HEK293 (cell line): ENCODE measurements around the gene ZNF24.

Experiments used
- CTCF ChIP-seq: fragments of 450-650 bp; formaldehyde crosslinking; IDR thresholded peaks from 2 replicates; pipeline ENCODE4 v1.5.1; 2016; ENCODE audit warnings: missing biosample characterization, missing genetic modification characterization
- EGR2 ChIP-seq: fragments of 450-650 bp; formaldehyde crosslinking; IDR thresholded peaks from 2 replicates; pipeline ENCODE4 v1.5.1; 2016; ENCODE audit warnings: low read depth, missing biosample characterization, missing genetic modification characterization
- PRDM1 ChIP-seq: fragments of 450-650 bp; formaldehyde crosslinking; IDR thresholded peaks from 2 replicates; pipeline ENCODE4; 2016; ENCODE audit warnings: missing biosample characterization, missing genetic modification characterization
- TRIM28 ChIP-seq: IDR thresholded peaks from 2 replicates; pipeline ENCODE4 v1.6.1; 2011; ENCODE audit warnings: low read length, control low read depth, borderline replicate concordance
- ZNF239 ChIP-seq: fragments of 450-650 bp; formaldehyde crosslinking; IDR thresholded peaks from 2 replicates; pipeline ENCODE4 v1.5.1; 2016; ENCODE audit warnings: missing biosample characterization, missing genetic modification characterization
- ZNF510 ChIP-seq: fragments of 450-650 bp; formaldehyde crosslinking; IDR thresholded peaks from 2 replicates; pipeline ENCODE4 v1.5.1; 2018; ENCODE audit warnings: mild to moderate bottlenecking, missing genetic modification characterization, missing biosample characterization; ENCODE audit not compliant: insufficient replicate concordance
- ZNF521 ChIP-seq: fragments of 450-650 bp; formaldehyde crosslinking; IDR thresholded peaks from 2 replicates; pipeline ENCODE4 v1.5.1; 2017; ENCODE audit warnings: missing biosample characterization, mild to moderate bottlenecking, missing genetic modification characterization
- ZNF558 ChIP-seq: fragments of 450-650 bp; formaldehyde crosslinking; IDR thresholded peaks from 2 replicates; pipeline ENCODE4 v1.5.1; 2016; ENCODE audit warnings: missing biosample characterization, missing genetic modification characterization
- ZNF560 ChIP-seq: fragments of 450-650 bp; formaldehyde crosslinking; IDR thresholded peaks from 2 replicates; pipeline ENCODE4 v1.5.1; 2017; ENCODE audit warnings: missing biosample characterization, missing genetic modification characterization, borderline replicate concordance
- ZNF585B ChIP-seq: fragments of 450-650 bp; formaldehyde crosslinking; IDR thresholded peaks from 2 replicates; pipeline ENCODE4 v1.5.1; 2016; ENCODE audit warnings: missing biosample characterization, missing genetic modification characterization
- ZNF645 ChIP-seq: fragments of 450-650 bp; formaldehyde crosslinking; IDR thresholded peaks from 2 replicates; pipeline ENCODE4; 2016; ENCODE audit warnings: missing biosample characterization, missing genetic modification characterization
- ZSCAN30 ChIP-seq: fragments of 450-650 bp; IDR thresholded peaks from 2 replicates; pipeline ENCODE4 v1.5.1; 2018; ENCODE audit warnings: missing biosample characterization, mild to moderate bottlenecking, missing genetic modification characterization, moderate library complexity
- ZXDB ChIP-seq: fragments of 450-650 bp; formaldehyde crosslinking; IDR thresholded peaks from 2 replicates; pipeline ENCODE4 v1.5.1; 2016; ENCODE audit warnings: missing biosample characterization, missing genetic modification characterization
- TF ChIP-seq, protein P1 (sequence below): fragments of 450-650 bp; formaldehyde crosslinking; IDR thresholded peaks from 2 replicates; pipeline ENCODE4 v1.5.1; 2016; ENCODE audit warnings: missing biosample characterization, missing genetic modification characterization, borderline replicate concordance
- TF ChIP-seq, protein P2 (sequence below): fragments of 450-650 bp; IDR thresholded peaks from 2 replicates; pipeline ENCODE4 v1.5.1; 2018; ENCODE audit warnings: missing biosample characterization, mild to moderate bottlenecking, missing genetic modification characterization
- TF ChIP-seq, protein P3 (sequence below): fragments of 450-650 bp; formaldehyde crosslinking; IDR thresholded peaks from 2 replicates; pipeline ENCODE4 v1.5.1; 2016; ENCODE audit warnings: missing biosample characterization, missing genetic modification characterization
- TF ChIP-seq, protein P4 (sequence below): fragments of 450-650 bp; formaldehyde crosslinking; IDR thresholded peaks from 2 replicates; pipeline ENCODE4 v1.5.1; 2016; ENCODE audit warnings: missing biosample characterization, missing genetic modification characterization
- TF ChIP-seq, protein P5 (sequence below): fragments of 450-650 bp; formaldehyde crosslinking; IDR thresholded peaks from 2 replicates; pipeline ENCODE4 v1.5.1; 2016; ENCODE audit warnings: missing biosample characterization, missing genetic modification characterization, borderline replicate concordance

Gene ZNF24

DNA sequence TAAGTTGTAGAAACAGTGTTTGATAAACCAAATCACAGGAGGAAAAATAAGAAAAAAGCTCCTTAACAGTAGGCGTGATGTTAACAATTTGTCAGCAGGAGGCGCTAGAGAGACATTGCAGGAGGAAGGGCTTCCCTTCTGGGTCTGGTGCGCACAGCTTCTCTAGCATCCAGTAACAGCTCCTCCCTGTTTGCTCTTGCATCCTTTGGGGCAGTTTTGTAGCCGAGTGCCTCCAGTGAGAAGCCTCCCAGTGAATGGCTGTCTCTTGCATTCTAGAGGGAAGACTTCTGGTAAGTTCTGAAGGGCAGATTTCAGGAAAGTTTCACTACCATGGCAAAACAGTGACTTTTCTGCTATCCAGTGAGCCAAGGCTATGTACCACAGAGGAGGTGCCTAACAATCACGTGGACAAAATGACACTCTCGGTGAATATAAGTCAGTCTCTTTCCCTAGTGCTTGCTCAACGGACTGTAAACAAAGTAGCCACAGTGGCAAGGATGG is 42.4 kb upstream of the ZNF24 start (continued):
- TF ChIP-seq, protein P1, sequence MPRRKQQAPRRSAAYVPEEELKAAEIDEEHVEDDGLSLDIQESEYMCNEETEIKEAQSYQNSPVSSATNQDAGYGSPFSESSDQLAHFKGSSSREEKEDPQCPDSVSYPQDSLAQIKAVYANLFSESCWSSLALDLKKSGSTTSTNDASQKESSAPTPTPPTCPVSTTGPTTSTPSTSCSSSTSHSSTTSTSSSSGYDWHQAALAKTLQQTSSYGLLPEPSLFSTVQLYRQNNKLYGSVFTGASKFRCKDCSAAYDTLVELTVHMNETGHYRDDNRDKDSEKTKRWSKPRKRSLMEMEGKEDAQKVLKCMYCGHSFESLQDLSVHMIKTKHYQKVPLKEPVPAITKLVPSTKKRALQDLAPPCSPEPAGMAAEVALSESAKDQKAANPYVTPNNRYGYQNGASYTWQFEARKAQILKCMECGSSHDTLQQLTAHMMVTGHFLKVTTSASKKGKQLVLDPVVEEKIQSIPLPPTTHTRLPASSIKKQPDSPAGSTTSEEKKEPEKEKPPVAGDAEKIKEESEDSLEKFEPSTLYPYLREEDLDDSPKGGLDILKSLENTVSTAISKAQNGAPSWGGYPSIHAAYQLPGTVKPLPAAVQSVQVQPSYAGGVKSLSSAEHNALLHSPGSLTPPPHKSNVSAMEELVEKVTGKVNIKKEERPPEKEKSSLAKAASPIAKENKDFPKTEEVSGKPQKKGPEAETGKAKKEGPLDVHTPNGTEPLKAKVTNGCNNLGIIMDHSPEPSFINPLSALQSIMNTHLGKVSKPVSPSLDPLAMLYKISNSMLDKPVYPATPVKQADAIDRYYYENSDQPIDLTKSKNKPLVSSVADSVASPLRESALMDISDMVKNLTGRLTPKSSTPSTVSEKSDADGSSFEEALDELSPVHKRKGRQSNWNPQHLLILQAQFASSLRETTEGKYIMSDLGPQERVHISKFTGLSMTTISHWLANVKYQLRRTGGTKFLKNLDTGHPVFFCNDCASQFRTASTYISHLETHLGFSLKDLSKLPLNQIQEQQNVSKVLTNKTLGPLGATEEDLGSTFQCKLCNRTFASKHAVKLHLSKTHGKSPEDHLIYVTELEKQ: no peak
- TF ChIP-seq, protein P2, sequence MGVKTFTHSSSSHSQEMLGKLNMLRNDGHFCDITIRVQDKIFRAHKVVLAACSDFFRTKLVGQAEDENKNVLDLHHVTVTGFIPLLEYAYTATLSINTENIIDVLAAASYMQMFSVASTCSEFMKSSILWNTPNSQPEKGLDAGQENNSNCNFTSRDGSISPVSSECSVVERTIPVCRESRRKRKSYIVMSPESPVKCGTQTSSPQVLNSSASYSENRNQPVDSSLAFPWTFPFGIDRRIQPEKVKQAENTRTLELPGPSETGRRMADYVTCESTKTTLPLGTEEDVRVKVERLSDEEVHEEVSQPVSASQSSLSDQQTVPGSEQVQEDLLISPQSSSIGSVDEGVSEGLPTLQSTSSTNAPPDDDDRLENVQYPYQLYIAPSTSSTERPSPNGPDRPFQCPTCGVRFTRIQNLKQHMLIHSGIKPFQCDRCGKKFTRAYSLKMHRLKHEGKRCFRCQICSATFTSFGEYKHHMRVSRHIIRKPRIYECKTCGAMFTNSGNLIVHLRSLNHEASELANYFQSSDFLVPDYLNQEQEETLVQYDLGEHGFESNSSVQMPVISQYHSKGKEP (tag by site-specific recombination): no peak
- TF ChIP-seq ZNF239 (tag by site-specific recombination): no peak
- TF ChIP-seq PRDM1 (tag by site-specific recombination): no peak
- TF ChIP-seq, protein P3, sequence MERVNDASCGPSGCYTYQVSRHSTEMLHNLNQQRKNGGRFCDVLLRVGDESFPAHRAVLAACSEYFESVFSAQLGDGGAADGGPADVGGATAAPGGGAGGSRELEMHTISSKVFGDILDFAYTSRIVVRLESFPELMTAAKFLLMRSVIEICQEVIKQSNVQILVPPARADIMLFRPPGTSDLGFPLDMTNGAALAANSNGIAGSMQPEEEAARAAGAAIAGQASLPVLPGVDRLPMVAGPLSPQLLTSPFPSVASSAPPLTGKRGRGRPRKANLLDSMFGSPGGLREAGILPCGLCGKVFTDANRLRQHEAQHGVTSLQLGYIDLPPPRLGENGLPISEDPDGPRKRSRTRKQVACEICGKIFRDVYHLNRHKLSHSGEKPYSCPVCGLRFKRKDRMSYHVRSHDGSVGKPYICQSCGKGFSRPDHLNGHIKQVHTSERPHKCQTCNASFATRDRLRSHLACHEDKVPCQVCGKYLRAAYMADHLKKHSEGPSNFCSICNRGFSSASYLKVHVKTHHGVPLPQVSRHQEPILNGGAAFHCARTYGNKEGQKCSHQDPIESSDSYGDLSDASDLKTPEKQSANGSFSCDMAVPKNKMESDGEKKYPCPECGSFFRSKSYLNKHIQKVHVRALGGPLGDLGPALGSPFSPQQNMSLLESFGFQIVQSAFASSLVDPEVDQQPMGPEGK (tag by site-specific recombination): no peak
- TF ChIP-seq ZNF558 (tag by site-specific recombination): no peak
- TF ChIP-seq CTCF (tag by site-specific recombination): peak; percentile 31; the same call in 1 of the 2 replicates
- no peak for TF ChIP-seq ZNF585B (tag by site-specific recombination)
- no peak for TF ChIP-seq ZNF560
- TF ChIP-seq, protein P4, sequence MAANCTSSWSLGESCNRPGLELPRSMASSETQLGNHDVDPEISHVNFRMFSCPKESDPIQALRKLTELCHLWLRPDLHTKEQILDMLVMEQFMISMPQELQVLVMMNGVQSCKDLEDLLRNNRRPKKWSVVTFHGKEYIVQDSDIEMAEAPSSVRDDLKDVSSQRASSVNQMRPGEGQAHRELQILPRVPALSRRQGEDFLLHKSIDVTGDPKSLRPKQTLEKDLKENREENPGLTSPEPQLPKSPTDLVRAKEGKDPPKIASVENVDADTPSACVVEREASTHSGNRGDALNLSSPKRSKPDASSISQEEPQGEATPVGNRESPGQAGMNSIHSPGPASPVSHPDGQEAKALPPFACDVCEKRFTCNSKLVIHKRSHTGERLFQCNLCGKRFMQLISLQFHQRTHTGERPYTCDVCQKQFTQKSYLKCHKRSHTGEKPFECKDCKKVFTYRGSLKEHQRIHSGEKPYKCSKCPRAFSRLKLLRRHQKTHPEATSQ (tag by site-specific recombination): no peak
- TF ChIP-seq ZNF521 (tag by site-specific recombination): no peak
- TF ChIP-seq, protein P5, sequence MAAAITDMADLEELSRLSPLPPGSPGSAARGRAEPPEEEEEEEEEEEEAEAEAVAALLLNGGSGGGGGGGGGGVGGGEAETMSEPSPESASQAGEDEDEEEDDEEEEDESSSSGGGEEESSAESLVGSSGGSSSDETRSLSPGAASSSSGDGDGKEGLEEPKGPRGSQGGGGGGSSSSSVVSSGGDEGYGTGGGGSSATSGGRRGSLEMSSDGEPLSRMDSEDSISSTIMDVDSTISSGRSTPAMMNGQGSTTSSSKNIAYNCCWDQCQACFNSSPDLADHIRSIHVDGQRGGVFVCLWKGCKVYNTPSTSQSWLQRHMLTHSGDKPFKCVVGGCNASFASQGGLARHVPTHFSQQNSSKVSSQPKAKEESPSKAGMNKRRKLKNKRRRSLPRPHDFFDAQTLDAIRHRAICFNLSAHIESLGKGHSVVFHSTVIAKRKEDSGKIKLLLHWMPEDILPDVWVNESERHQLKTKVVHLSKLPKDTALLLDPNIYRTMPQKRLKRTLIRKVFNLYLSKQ (tag by site-specific recombination): no peak
- no peak for TF ChIP-seq EGR2
- no peak for TF ChIP-seq ZXDB (tag by site-specific recombination)
- TF ChIP-seq TRIM28: peak; percentile 58
- TF ChIP-seq ZNF510 (tag by site-specific recombination): no peak
- no peak for TF ChIP-seq ZNF645 (tag by site-specific recombination)
- peak; percentile 19; the same call in 1 of the 2 replicates for TF ChIP-seq ZSCAN30 (tag by site-specific recombination)
- TF ChIP-seq, all 188 proteins: peak for 7
